Ishikawa (cell line): ENCODE data around the gene TMEM127.

Experiments used
- CEBPB ChIP-seq: IDR thresholded peaks from 2 replicates; pipeline ENCODE4 v1.6.1; 2012
- EGR1 ChIP-seq: IDR thresholded peaks from 2 replicates; pipeline ENCODE4 v1.6.1; 2012
- EP300 ChIP-seq: IDR thresholded peaks from 2 replicates; pipeline ENCODE4 v1.6.1; 2012; ENCODE audit warnings: borderline replicate concordance
- MAX ChIP-seq: IDR thresholded peaks from 2 replicates; pipeline ENCODE4 v1.6.1; 2012
- NFIC ChIP-seq: IDR thresholded peaks from 2 replicates; pipeline ENCODE4 v1.6.1; 2012
- RAD21 ChIP-seq: IDR thresholded peaks from 2 replicates; pipeline ENCODE4 v1.6.1; 2012; ENCODE audit warnings: low read depth
- TAF1 ChIP-seq: IDR thresholded peaks from 2 replicates; pipeline ENCODE4 v1.6.1; 2012; ENCODE audit warnings: low read depth, mild to moderate bottlenecking
- TCF12 ChIP-seq: IDR thresholded peaks from 2 replicates; pipeline ENCODE4 v1.6.1; 2012; ENCODE audit warnings: low read depth
- TEAD4 ChIP-seq: IDR thresholded peaks from 2 replicates; pipeline ENCODE4 v1.6.1; 2012
- YY1 ChIP-seq: IDR thresholded peaks from 2 replicates; pipeline ENCODE4 v1.6.1; 2012; ENCODE audit warnings: low read depth
- ZBTB7A ChIP-seq: IDR thresholded peaks from 2 replicates; pipeline ENCODE4 v1.6.1; 2012; ENCODE audit warnings: low read depth
- TF ChIP-seq, protein P1 (sequence below): IDR thresholded peaks from 2 replicates; pipeline ENCODE4 v1.6.1; 2012; ENCODE audit warnings: low read depth, mild to moderate bottlenecking
- TF ChIP-seq, protein P2 (sequence below): IDR thresholded peaks from 2 replicates; pipeline ENCODE4 v1.6.1; 2012

DNA sequence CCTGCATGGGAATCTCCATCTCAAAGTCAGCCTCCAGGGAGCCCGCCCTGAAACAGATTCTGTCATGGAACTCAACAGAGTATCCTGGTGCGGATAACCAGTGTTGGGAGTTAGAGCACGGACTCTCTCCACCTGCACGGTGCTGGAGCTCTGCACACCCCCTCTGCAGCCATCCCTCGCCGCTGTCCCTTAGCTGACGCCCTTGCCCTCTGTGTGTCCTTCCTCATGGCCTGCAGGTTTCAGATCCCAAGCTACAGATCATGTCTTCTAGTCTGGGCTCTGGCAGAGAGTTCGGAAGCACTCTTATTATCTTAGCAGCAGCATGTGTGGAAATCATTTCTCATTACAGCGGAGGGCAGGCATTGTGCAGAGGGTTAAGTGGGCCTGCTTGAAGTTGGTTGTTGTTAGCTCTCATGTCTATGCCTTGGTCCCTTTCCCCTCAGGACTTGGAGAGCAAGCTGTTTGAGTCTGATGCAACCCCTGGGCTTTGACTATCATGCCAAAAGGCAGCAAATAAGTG, 26.0 kb downstream of the TMEM127 start:
- no peak for TF ChIP-seq EP300
- TF ChIP-seq, protein P1, sequence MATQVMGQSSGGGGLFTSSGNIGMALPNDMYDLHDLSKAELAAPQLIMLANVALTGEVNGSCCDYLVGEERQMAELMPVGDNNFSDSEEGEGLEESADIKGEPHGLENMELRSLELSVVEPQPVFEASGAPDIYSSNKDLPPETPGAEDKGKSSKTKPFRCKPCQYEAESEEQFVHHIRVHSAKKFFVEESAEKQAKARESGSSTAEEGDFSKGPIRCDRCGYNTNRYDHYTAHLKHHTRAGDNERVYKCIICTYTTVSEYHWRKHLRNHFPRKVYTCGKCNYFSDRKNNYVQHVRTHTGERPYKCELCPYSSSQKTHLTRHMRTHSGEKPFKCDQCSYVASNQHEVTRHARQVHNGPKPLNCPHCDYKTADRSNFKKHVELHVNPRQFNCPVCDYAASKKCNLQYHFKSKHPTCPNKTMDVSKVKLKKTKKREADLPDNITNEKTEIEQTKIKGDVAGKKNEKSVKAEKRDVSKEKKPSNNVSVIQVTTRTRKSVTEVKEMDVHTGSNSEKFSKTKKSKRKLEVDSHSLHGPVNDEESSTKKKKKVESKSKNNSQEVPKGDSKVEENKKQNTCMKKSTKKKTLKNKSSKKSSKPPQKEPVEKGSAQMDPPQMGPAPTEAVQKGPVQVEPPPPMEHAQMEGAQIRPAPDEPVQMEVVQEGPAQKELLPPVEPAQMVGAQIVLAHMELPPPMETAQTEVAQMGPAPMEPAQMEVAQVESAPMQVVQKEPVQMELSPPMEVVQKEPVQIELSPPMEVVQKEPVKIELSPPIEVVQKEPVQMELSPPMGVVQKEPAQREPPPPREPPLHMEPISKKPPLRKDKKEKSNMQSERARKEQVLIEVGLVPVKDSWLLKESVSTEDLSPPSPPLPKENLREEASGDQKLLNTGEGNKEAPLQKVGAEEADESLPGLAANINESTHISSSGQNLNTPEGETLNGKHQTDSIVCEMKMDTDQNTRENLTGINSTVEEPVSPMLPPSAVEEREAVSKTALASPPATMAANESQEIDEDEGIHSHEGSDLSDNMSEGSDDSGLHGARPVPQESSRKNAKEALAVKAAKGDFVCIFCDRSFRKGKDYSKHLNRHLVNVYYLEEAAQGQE, result no peak
- no peak for TF ChIP-seq MAX
- no peak for TF ChIP-seq EGR1
- no peak for TF ChIP-seq YY1
- TF ChIP-seq TAF1, result no peak
- TF ChIP-seq RAD21, result no peak
- no peak for TF ChIP-seq ZBTB7A
- no peak for TF ChIP-seq TCF12
- no peak for TF ChIP-seq NFIC
- TF ChIP-seq, protein P2, sequence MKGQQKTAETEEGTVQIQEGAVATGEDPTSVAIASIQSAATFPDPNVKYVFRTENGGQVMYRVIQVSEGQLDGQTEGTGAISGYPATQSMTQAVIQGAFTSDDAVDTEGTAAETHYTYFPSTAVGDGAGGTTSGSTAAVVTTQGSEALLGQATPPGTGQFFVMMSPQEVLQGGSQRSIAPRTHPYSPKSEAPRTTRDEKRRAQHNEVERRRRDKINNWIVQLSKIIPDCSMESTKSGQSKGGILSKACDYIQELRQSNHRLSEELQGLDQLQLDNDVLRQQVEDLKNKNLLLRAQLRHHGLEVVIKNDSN, result no peak
- TF ChIP-seq CEBPB, result no peak
- no peak for TF ChIP-seq TEAD4
